ENCODE measurements around the gene GUCY1B1.

GUCY1B1 gene

DNA sequence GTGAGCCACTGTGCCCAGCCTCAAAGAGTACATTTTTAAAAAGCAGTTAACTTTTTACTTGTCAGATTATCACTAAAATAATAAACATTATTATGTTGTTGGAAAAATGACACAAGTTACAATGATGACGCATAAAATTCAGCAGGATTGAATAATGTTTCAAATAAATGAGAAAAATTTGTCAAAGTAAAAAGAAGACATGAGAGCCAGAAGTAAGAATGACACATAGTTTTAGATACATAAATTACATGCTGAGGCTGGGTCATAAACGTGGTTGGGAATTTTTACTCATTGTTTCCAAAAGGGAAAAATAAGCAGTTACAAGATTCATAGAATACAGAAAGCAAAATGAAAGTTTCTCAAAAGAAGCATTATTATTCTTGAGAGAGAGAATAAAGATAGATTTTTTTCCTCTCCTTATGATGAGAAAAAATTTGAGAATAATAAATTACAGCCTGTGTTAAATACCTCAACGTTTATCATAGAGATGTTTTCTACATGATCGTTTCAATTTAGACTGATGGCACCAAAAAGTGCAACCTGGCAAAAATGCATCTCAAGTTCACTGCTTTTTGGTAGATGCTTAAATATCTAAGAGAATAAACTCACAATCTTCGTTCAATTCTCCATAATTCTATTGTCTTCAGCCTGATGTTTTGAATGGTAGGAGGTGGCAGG, 40.4 kb downstream of the GUCY1B1 start:
- DNase-seq: no peak

DNA sequence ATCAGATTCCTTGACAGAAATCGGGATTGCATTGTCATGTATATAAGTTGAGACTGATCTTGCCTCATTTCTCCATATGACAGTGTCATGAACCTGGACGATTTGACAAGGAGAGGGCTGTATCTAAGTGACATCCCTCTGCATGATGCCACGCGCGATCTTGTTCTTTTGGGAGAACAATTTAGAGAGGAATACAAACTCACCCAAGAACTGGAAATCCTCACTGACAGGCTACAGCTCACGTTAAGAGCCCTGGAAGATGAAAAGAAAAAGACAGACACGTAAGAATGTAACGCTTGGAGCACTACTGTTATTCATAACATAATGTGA, 40.9 kb downstream of the GUCY1B1 start:
- DNase-seq: no peak

DNA sequence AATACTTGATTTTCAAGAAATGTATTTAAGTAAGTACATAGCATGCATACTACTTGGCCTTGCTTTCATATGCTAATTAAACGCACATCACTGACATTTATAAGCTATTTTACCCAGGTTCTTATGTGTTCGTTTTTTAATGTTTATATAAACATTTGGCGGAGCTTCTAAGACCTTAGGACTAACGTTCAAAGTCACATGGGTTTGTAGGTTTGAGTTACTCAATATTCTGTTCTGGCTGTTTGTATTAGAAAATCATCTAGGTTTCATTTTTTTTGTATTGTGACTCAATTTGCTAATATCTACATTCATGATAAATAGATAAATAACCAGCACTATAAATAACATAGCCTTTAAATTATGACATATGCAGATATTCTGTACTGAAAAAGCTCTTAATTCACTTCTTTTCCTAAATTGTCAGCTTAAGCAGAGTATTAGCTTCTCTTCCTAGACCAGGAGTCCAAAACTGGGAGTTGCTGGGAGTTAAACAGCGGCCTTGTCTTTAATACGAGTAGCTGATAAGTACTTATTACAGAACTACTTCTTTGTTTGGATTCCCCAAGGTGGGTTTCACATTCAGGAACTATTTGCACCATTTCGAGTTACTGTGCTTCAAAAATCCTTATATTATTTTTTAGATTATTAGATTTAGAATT, 42.0 kb downstream of the GUCY1B1 start:
- DNase-seq: no peak

DNA sequence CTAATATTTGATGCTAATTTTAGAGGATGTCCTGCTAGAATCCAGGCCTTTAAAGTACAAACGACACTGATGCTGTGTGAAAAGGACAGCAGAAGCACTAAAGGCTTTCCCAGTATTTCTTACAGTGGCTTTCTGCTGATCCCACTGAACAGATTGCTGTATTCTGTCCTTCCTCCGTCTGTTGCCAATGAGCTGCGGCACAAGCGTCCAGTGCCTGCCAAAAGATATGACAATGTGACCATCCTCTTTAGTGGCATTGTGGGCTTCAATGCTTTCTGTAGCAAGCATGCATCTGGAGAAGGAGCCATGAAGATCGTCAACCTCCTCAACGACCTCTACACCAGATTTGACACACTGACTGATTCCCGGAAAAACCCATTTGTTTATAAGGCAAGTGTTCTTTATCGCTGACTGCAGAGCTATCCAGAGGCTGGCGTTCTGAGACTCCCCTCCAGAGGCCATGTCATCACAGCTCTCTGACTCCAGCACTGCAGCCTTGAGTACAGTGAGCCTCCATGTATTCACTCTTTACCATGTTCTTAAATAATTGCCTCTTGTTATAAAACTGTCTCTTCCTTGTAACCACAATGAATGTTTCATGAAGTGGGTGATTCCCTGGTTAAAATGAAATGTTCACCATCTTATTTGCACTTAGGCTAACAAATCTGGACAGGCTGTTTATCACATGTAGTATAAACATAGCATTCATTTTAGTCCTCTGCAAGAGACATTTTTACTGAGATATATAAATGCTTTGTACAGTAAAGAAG, 43.6 kb downstream of the GUCY1B1 start:
- peak in 3 of 58 donors; percentile 5 to 7 (median 6) for DNase-seq

DNA sequence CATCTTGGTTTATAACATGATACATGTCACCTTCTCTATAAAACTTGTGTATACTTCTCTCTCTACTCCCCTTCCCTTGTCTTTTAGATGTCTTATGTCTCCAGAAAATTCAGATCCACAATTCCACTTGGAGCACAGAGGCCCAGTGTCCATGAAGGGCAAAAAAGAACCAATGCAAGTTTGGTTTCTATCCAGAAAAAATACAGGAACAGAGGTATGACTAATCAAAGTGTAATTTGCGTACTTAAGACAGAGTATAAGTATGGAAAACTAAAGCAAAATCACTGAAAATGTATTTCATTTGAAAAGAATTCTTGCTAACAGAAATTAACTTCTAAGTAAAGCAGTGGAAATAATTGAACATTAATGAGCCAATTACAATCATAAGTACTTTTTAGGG, 46.2 kb downstream of the GUCY1B1 start:
- no peak for DNase-seq

DNA sequence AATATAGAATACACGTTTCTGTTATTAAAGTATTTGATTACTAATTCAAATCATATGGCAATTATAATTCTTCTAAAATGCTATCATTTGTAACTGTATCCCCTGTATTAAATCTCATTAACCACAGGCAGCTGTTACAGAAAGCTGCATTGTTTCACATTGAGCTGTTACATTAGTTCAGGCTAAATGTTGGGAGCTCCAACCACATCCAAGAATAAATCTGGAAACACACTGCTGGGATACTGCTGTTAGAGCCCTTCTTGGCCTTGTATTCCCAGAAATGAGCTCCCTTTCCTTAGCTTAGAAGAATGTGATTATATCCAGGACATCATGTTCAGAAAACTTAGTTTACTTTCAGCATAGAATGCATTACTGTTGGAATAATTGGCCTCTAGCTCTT, 48.2 kb downstream of the GUCY1B1 start:
- no peak for DNase-seq

DNA sequence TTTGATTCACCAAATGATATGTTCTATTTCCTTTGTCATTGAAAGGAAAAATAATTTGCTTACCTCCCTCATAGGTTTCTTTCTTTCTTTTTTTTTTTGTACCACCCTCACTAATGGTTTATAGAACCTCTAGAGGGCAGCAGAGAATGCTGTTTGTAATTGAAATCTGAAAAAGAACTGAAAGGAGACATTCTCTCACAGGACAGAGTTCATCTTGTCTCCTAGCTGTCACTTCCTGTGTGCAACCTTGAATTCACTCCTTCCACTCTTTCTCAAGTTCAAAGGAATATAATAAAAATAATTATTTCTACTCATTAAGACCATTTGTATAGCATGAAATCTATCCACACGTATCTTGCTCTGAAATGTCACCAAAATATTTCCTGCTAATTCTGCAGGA, 51.0 kb downstream of the GUCY1B1 start:
- DNase-seq: peak in 2 of 58 donors; percentile 21 to 37

DNA sequence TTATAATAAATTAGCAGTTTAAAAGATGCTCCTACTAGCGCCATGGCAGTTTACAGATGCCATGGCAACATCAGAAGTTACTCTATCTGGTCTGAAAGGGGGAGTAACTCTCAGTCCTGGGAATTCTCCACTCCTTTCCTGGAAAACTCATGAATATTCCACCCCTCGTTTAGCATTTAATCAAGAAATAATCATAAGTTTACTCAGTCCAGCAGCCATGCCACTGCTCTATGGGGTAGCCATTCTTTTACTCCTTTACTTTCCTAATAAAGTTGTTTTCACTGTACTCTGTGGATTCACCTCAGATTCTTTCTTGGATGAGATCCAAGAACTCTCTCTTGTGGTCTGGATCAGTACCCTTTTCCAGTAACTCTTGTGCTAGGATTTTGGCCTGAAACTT, 52.3 kb downstream of the GUCY1B1 start:
- DNase-seq: no peak

DNA sequence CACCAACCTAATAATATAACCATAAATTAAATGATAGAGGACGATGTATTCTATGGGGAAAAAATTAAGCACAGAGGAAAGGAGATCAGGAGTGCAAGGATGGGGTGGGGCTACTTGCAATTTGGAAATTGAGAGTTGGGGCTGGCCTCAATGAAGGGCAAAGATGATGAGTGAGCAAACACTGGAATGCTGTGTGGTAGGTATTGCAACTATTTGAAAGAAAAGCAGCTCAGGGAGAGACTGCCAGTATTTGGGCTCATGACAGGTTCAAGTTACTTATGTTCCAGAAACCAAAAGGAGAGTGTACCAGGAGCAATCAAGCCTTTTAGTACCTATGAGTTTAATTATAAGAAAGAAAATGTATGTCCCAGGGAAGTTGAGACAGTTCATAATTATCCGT, 59.8 kb downstream of the GUCY1B1 start:
- DNase-seq: no peak

DNA sequence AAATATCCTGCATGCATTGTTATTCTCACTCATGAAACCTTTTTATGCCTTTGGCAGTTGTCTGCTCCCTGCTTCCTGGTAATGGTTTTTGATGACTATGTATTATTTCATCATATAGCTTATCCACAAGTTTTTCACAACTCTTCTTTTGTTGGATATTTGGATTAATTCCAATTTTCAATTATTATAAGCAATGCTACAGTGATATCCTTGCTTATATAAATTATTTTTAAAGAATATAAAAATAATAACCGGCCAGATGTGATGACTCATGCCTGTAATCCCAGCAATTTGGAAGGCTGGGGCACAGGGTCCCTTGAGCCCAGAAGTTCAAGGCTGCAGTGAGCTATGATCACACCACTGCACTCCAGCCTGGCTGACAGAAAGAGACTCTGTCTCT, 60.2 kb downstream of the GUCY1B1 start:
- no peak for DNase-seq

DNA sequence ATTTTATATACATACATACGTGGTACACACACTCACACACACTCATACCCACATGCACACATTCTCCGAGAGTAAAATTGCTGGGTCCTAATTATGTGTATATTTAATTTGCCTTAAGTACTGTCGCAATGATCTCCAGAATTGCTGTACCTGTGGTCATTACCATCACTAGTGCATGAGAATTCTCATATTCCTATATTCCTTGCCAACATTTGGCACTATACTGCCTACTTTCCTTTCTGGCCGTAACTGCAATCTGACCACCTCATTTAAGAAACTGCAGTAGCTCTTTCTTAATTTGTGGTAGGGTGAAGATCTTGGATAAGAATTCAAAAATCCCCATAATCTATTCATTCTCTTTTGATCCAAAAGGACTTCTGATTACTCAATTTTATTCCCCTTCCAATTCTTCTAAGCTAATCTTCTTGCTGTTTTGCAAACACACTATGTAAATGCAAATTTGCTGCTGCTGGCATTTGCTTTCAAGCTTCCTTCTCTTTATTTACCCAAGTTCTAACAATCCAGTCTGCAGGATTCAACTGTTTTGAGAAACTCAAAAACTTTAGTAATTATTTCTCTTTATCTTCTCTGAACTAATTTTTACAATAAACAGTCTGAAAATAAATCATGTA, 62.2 kb downstream of the GUCY1B1 start:
- no peak for DNase-seq

DNA sequence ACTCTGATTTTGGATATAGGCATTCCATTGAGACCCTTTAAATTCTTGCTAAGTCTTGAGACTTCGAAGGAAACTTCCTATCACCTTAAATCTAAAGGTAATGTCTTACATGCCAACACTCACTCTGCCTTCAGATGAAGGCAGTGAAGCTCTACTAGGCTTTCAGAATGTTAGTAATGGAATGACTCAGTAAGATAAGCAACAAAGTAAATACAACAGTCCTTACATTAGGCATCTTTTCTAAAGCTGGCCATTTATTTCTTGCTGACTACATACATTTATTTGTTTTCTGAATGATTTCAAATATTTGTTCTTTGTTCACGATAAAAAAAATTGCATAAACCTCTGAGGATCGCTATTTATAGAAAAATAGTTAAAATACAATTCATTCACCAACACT, 63.8 kb downstream of the GUCY1B1 start:
- no peak for DNase-seq

DNA sequence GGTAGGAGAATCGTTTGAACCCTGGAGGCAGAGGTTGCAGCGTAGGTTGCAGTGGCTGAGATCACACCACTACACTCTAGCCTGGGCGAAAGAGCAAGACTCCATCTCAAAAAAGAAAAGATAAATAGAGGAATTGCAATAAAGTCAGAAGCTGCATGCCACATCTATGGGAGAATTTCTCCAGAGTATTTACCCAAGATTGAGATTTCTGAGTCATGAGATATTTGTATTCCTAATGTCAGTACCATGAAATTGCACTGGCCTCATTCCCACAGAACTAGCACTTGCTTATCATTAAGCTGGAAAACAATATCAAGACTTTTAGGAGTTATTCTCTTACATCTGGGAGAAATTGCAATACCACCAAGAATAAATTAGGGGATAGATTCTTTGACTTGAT, 69.8 kb downstream of the GUCY1B1 start:
- DNase-seq: no peak

DNA sequence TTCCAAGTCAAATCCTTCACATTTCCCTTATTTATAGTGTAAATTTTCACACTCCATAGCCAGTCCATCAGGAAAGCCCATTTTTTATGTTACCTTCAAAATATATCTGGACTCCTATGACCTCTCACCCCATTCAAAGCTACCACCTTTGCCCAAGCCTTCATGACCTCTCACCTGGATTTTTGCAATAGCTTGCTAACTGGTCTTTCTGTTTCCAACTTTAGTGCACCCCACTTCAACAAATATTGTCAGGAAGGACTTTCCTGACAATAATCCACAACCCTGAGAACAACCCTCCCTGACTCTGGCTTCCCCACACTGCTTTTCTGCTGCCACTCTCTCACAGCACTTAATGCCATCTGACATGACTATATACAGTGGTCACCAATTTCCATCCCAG, 73.8 kb downstream of the GUCY1B1 start:
- DNase-seq: no peak

DNA sequence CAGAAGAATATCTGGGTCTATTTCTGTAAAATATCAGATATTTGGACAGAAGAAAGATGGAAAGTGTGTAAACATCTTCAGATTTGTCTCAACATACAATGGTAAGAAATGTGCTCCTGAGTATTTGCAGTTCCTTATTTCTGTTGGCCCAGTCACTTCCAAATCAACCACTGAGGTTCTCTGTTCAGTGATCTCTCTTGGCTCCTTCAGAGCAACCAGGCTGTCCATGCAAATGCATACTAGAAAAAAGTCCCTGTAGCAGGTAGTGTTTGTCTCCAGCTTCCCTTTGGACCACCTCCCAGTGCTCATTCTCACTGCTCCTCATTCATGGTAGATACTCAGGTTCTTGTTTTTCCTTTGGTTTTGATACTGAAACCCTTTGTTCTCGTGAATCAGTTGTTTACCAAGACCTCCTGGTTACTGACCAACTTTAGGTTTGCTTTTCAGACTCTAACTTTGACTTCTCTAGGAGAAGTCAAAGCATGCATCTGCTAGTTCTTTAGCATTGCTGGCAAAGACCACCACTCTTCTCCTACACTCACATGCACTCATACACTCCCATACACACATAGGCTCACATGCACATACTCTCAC, 78.5 kb downstream of the GUCY1B1 start:
- DNase-seq: no peak

DNA sequence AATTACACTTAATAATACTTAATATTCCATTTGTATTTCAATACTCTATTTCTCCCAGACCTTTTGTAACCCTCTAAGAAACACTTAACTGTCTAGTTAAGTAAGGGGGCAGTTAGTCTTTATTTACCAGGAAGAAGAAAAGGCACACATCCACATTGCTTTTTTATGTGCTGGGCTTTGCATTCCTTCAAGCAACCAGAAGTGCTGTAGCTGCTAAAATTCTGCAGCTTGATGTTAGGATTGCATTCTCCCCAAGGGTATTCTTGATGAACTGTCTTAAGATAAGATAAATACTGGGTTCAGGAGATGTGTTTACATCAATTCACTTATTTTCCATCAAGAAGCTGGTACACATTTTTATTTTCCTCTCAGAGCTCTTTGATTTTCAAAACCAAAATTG, 83.3 kb downstream of the GUCY1B1 start:
- DNase-seq: no peak

DNA sequence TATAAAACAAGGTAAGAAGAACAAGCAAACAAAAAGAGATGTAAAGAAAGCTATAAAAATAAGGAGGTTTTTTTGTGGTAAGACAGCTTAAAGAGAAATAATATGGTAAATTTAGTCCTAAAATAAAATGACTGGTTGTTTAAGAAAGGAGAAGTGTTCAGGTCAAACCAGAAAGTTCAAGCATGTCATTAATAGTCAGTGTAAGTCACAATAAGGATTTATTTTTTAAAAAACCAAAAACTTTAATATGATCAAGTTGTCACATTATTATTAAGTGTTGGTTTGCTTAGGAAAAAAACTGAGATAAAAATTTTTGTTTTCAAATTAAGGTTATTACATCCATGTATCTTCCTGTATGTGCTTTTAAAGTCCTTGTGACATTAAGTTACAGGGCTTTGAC, 88.1 kb downstream of the GUCY1B1 start:
- DNase-seq: no peak

DNA sequence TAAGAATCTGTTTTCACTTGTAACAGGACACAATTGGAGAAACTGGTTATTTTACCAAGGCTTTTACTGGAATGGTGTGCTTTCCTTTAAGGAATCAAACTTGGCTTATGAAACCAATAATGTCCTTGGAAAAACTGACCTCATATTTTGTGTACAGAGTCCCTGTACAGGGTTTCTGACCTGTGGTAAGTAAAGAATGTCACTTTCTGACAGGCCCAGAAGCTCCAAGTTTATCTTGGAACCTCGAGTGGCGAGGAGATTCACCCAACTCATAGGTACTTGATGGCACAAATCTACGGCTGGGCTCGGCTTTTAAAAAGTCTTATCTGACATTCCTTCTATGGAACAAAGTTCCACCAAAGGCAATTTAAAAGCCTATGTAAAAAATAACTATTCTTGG, 90.2 kb downstream of the GUCY1B1 start:
- DNase-seq: no peak

DNA sequence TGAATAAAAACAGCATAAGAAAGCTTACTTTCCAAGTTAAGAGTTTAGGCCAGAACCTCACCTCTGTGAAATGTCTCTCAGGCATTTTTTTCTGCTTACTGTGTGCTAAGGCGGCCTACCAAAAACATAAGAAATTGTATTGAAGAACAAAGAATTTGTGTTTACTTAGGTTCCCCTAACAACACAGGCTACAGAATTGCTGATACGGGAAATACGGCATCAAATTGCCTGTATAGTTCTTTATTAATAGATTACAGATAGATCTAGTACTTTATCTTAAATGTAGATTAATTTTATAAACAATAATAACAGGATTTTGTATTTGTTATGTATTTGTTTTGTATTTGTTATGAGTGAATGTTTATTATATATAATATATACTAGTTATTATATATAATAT, 94.4 kb downstream of the GUCY1B1 start:
- no peak for DNase-seq

DNA sequence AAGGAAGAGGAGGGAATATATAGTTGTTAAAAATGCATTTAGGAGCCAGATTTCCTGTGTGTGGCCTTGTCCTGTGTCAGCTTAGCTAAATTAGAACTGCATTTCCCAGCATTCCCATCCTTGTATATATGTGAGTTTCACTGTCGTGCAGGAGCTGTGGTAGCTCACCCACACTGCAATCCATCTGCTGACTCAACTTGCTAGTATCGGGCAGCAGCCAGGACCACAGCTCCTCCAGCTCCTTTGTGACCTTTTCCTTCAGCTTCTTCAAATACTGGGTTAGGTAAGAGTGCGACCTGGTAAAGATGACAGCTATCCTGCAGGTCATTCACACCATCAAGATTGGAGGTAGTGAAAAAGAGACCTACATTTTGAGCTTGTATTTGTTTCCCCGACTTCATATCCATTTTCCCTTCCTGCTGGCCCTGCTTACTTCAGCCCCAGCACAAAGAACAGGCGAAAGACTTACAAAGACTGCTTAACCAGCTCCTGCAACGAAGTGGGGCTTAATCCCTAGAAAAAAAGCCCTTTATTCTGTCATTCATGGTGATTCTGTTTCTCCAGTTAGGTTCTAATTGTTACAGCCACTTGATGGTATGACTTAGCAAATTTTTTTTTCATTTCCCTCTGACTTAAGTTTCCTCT, 95.9 kb downstream of the GUCY1B1 start:
- DNase-seq: peak in 2 of 58 donors; percentile 0 to 1

DNA sequence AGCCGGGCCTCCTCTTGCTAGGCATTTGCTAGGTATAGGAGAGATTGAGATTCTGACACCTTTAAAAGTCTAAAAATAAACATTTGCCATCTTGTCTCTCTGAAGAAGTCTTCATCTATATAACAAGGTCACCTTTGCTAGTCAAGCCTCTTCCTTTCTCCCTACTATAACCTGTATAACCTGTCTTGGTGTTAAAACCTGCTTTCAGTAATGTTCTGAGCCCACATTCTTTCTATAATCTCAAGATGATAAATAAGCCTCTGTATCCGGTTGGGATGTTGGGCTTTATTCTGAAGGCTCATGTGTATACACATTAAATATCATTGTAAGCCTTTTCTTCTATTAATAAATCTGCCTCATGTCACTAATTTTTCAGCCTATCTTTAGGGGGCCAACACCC, 97.1 kb downstream of the GUCY1B1 start:
- no peak for DNase-seq
